ENCODE measurements around the gene CFAP53.

GRCh38 chr18:50285071-50285470 is 18.8 kb upstream of the CFAP53 start:
- no peak for TF ChIP-seq EZH2 (IDR thresholded peaks at IDR 0.05; ENCODE audit: insufficient read depth, poor library complexity, severe bottlenecking)
- no peak for TF ChIP-seq EZH2phosphoT487 (IDR thresholded peaks at IDR 0.05; ENCODE audit: insufficient read depth, low read depth)

Data from GM23248 (cell line).